GM12892 (cell line): ENCODE data around the gene CIDEC.

ENCODE experiments used
- POLR2A ChIP-seq: IDR thresholded peaks from 2 replicates; pipeline ENCODE4 v1.6.1; 2011; ENCODE audit warnings: low read depth, low read length, control low read depth
- POLR2AphosphoS5 ChIP-seq: IDR thresholded peaks from 2 replicates; pipeline ENCODE4 v1.6.1; 2011; ENCODE audit warnings: low read depth, low read length, control low read depth
- TAF1 ChIP-seq: IDR thresholded peaks from 2 replicates; pipeline ENCODE4 v1.6.1; 2011; ENCODE audit warnings: low read depth, mild to moderate bottlenecking, control low read depth, low read length, borderline replicate concordance

DNA sequence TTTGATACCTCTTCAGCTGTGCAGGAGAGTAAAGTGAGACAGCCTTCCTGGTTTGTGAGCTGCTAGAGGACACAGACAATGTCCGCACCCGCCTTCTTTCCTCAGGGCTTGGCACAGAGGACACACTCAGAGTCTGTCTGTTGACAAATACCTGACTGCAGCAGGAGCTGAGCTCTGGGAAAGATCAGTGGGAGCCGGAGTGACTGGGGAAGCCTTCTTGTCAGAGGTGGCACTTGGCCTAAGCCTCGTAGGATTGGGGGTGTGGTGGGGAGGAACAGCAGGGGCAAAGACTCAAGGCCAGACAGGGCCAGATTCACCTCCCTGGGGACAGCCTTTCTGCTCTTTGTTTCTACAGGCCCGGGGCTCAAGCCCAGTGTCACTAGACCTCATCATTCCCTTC is 33.5 kb upstream of the CIDEC start:
- TF ChIP-seq POLR2AphosphoS5 = no peak
- no peak for TF ChIP-seq POLR2A
- no peak for TF ChIP-seq TAF1
